Measurements from ENCODE around the gene CLEC17A.
"Not testable (repeated sequence)": the region's sequence is repeated elsewhere in the genome, so short reads cannot be mapped to it uniquely, and the experiment has no call there.

Gene CLEC17A

GRCh38 chr19:14614099-14614412 lies 31.2 kb downstream of the CLEC17A start:
- CTCF ChIA-PET = no interaction called here
- TF ChIP-seq CTCF (IDR thresholded peaks at IDR 0.05; ENCODE audit: insufficient read depth, low read length, missing control alignments) = no peak
- H3K4me3 ChIP-seq (ENCODE audit: low read depth, low read length) = no peak overlapping the region
- POLR2A ChIA-PET = no interaction called here
- no peak for DNase-seq (ENCODE audit: low read depth, low spot score)

- CTCF ChIA-PET = no interaction called here
- no peak for DNase-seq (ENCODE audit: low read depth, low spot score)
- no peak overlapping the region for H3K4me3 ChIP-seq (ENCODE audit: low read depth, low read length)
- POLR2A ChIA-PET = no interaction called here
- TF ChIP-seq CTCF (IDR thresholded peaks at IDR 0.05; ENCODE audit: insufficient read depth, low read length, missing control alignments) = no peak
Observed at GRCh38 chr19:14615623-14616022, 32.7 kb downstream of the CLEC17A start.

GRCh38 chr19:14616407-14616806 lies 33.5 kb downstream of the CLEC17A start:
- ChIA-PET CTCF (no interaction called here), POLR2A (no interaction called here)
- DNase-seq (ENCODE audit: low read depth, low spot score) = no peak
- H3K4me3 ChIP-seq (ENCODE audit: low read depth, low read length) = no peak overlapping the region
- no peak for TF ChIP-seq CTCF (IDR thresholded peaks at IDR 0.05; ENCODE audit: insufficient read depth, low read length, missing control alignments)

- ChIA-PET POLR2A (no interaction called here), CTCF (no interaction called here)
- no peak for TF ChIP-seq CTCF (IDR thresholded peaks at IDR 0.05; ENCODE audit: insufficient read depth, low read length, missing control alignments)
- DNase-seq (ENCODE audit: low read depth, low spot score) = no peak
- H3K4me3 ChIP-seq (ENCODE audit: low read depth, low read length) = no peak overlapping the region
Observed at GRCh38 chr19:14619404-14619803, 36.5 kb downstream of the CLEC17A start.

- POLR2A ChIA-PET; CTCF ChIA-PET; H3K4me3 ChIP-seq (ENCODE audit: low read depth, low read length); DNase-seq (ENCODE audit: low read depth, low spot score): not testable (repeated sequence)
Observed at GRCh38 chr19:14624491-14624890, 41.6 kb downstream of the CLEC17A start.

GRCh38 chr19:14629557-14629956 lies 46.7 kb downstream of the CLEC17A start:
- POLR2A ChIA-PET = no interaction called here
- TF ChIP-seq CTCF (IDR thresholded peaks at IDR 0.05; ENCODE audit: insufficient read depth, low read length, missing control alignments) = no peak
- CTCF ChIA-PET = no interaction called here
- no peak for DNase-seq (ENCODE audit: low read depth, low spot score)
- H3K4me3 ChIP-seq (ENCODE audit: low read depth, low read length) = no peak overlapping the region

- CTCF ChIA-PET = interaction anchor here (1.3 kb wide), 1 partner anchor 59 kb away, joined by 3 read pairs; no protein-coding TSS in a partner anchor
- DNase-seq (ENCODE audit: low read depth, low spot score) = no peak
- H3K4me3 ChIP-seq (ENCODE audit: low read depth, low read length) = no peak overlapping the region
- POLR2A ChIA-PET = no interaction called here
- TF ChIP-seq CTCF (IDR thresholded peaks at IDR 0.05; ENCODE audit: insufficient read depth, low read length, missing control alignments) = no peak
Observed at GRCh38 chr19:14632286-14632685, 49.4 kb downstream of the CLEC17A start.
